Kidney (tissue), 14 donors: ENCODE data around the gene CD59. TPM values are rescaled to one million over a fixed set of nuclear protein-coding genes. Genes with fewer than 3 reads are reported as not detected.

Source experiments
- DNase-seq, 5 donors: peaks; one replicate each; pipeline ENCODE4 v3.0.0-alpha.2; 2013 to 2020
- FAIRE-seq: peaks from 2 replicates; lab custom pipeline; 2012; peaks lifted over from hg19 to GRCh38; lab: Jason Lieb, UNC
- H3K27ac ChIP-seq, 2 donors: one replicate each; pipeline ENCODE4 v1.7.0; 2013; ENCODE audit warnings: low read depth in 2 of 2, low read length in 2 of 2, inconsistent platforms in 1 of 2
- H3K27me3 ChIP-seq: one replicate; pipeline ENCODE4 v1.7.1; 2013; ENCODE audit warnings: low read length, inconsistent platforms; ENCODE audit not compliant: control insufficient read depth, insufficient read depth
- H3K36me3 ChIP-seq, 3 donors: one replicate each; pipeline versions ENCODE4 v1.7.0 to v1.7.1; 2013; ENCODE audit warnings: low read length in 3 of 3, control low read depth in 1 of 3, inconsistent platforms in 1 of 3; ENCODE audit not compliant: insufficient read depth in 3 of 3, control insufficient read depth in 2 of 3
- H3K4me1 ChIP-seq, 3 donors: one replicate each; pipeline versions ENCODE4 v1.7.0 to v1.7.1; 2013; ENCODE audit warnings: low read length in 3 of 3, inconsistent platforms in 1 of 3, low read depth in 1 of 3; ENCODE audit not compliant: control insufficient read depth in 2 of 3, insufficient read depth in 2 of 3
- H3K4me3 ChIP-seq, 3 donors: one replicate each; pipeline versions ENCODE4 v1.7.0 to v1.8.1; 2013; ENCODE audit warnings: low read length in 3 of 3, control low read depth in 1 of 3, inconsistent platforms in 1 of 3
- H3K9ac ChIP-seq, 3 donors: one replicate each; pipeline versions ENCODE4 v1.7.0 to v1.7.1; 2013; ENCODE audit warnings: low read length in 3 of 3, control low read depth in 1 of 3, inconsistent platforms in 1 of 3
- H3K9me3 ChIP-seq, 3 donors: one replicate each; pipeline versions ENCODE4 v1.7.0 to v1.7.1; 2013; ENCODE audit warnings: low read length in 3 of 3, control low read depth in 1 of 3, inconsistent platforms in 1 of 3; ENCODE audit not compliant: control insufficient read depth in 2 of 3, insufficient read depth in 1 of 3
- intact Hi-C: fragments of 100-400 bp; cut with DNase I; formaldehyde crosslinking; loops from one replicate; pipeline ENCODE4 v1.11.1; 2022
- polyA plus RNA-seq: library from polyadenylated mRNA; stranded (reverse); fragments of 350-450 nt; fragmentation: Illumina TruSeq; extraction: RNeasy Lipid Tissue Mini Kit (QIAGEN cat#74804); gene quantifications from one replicate; pipeline ENCODE4 v1.2.3, GENCODE V29; 2014; ENCODE audit warnings: low read depth, low replicate concordance; ENCODE audit not compliant: insufficient read depth
- total RNA-seq: library from RNA; stranded (reverse); fragmentation: NEBNext Ultra II Directional; extraction: Animal tissue kit (Norgen Biotek cat#: 25700); gene quantifications from one replicate; pipeline ENCODE4 v1.2.1, GENCODE V29; 2021
- TF ChIP-seq, protein P1 (sequence below): IDR thresholded peaks from 3 replicates; pipeline ENCODE4 v1.5.1; 2012; ENCODE audit warnings: mild to moderate bottlenecking, moderate library complexity, borderline replicate concordance; ENCODE audit not compliant: insufficient read depth; ENCODE audit errors: extremely low read depth
- donor health status: control.
- donor health status: control.
- donor health status: control.
- donor health status: control.
- donor health status: control.
- donor health status: DM: yes; HTN: yes; CAD: no.
- donor health status: Normal renal cell carcinoma (clear cell type).

Gene CD59
- total and polyA plus RNA-seq, 2 donors from 2014 or later = 559 to 1,010 TPM

DNA sequence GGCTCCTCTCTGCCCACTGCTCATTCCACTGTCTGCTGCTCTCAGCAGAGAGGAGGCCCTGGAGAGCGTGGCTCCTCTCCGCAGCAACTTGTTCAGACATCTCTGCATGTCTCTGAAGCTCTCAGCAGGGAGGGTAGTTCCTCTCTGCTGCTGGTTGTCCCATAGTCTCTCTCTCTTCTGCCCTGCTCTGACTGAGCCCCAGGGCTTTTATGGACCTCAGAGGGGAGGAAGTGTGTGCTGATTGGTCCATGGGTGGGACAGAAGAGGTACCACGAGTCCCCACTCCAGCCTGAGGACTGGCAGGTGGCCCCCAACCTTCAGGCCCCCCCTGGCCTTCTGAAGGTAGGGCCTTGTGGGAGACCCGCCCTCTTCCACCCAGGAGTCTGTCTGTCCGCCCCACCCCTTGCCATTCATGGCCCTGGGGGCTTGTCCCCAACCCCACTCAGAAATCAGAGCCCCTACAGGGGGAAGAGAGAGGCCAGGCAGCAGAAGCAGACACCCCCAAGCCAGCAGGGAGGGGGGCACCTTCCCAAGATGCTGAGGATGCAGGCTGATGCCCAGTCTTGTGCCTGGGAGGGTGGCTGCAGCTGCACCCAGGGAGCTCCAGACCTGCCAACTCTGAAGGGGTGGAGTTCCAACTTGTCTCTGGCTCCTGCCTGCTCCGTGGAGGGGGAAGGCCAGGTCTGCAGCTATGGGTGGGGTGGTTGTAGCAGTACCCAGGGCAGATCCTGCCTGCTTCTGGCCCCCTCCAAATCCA is 70.7 kb downstream of the CD59 start:
- no peak for DNase-seq
- no peaks in the 10 kb centered on the region for H3K36me3 ChIP-seq
- H3K27me3 ChIP-seq = no peaks in the 10 kb centered on the region
- TF ChIP-seq, protein P1, sequence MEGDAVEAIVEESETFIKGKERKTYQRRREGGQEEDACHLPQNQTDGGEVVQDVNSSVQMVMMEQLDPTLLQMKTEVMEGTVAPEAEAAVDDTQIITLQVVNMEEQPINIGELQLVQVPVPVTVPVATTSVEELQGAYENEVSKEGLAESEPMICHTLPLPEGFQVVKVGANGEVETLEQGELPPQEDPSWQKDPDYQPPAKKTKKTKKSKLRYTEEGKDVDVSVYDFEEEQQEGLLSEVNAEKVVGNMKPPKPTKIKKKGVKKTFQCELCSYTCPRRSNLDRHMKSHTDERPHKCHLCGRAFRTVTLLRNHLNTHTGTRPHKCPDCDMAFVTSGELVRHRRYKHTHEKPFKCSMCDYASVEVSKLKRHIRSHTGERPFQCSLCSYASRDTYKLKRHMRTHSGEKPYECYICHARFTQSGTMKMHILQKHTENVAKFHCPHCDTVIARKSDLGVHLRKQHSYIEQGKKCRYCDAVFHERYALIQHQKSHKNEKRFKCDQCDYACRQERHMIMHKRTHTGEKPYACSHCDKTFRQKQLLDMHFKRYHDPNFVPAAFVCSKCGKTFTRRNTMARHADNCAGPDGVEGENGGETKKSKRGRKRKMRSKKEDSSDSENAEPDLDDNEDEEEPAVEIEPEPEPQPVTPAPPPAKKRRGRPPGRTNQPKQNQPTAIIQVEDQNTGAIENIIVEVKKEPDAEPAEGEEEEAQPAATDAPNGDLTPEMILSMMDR = no peak
- no peaks in the 10 kb centered on the region for H3K9me3 ChIP-seq
- H3K4me3 ChIP-seq = no peak overlapping the region
- FAIRE-seq = no peak
- H3K9ac ChIP-seq = no peak overlapping the region
- intact Hi-C loops = no loop called here
- H3K27ac ChIP-seq = no peak overlapping the region
- no peaks in the 10 kb centered on the region for H3K4me1 ChIP-seq

DNA sequence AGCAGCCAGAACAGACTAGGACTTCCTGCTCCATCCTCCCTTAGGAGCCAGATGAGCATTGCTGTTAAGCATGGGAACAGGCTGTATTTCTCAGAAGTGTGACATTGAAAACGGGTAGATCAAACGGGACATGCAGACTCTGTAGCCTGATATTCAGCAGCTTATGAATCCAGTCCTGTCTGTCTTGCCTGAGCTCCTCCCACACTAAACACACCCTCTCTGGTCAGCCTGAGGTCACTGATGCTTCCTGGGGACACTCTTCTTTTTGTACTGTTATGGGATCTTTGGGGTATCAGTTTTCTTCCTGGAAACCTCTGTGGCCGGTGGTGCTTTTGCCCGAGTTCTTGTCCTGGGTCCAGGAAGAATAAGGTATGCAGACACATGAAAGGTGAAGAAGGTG is 71.4 kb downstream of the CD59 start:
- TF ChIP-seq, protein P1 = no peak
- no peak overlapping the region for H3K9ac ChIP-seq
- H3K27me3 ChIP-seq = no peaks in the 10 kb centered on the region
- no peaks in the 10 kb centered on the region for H3K36me3 ChIP-seq
- DNase-seq (no peak), FAIRE-seq (no peak)
- intact Hi-C loops = no loop called here
- H3K4me1 ChIP-seq = no peaks in the 10 kb centered on the region
- no peak overlapping the region for H3K4me3 ChIP-seq
- H3K9me3 ChIP-seq = no peaks in the 10 kb centered on the region
- H3K27ac ChIP-seq = no peak overlapping the region

DNA sequence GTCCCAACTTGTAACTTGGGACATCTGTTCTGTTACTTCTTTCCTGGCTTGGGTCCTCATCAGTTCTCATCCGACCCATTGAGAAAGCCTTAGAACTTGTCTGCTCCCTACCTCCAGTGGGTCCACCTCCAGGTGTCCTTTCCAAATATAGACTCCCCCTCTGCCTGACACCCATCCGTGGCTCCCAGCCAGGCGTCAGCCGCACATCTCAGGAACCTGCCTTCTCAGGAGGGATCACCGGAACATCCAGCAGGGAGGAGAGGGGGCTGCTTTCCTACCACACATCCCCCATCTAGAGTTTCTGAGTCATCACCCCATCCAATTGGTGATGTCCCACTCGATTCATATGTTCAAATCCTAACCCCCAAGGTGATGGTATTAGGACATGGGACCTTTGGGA is 72.1 kb downstream of the CD59 start:
- FAIRE-seq (no peak), DNase-seq (no peak)
- no peaks in the 10 kb centered on the region for H3K9me3 ChIP-seq
- H3K4me1 ChIP-seq = no peaks in the 10 kb centered on the region
- intact Hi-C loops = no loop called here
- H3K27me3 ChIP-seq = no peaks in the 10 kb centered on the region
- no peak overlapping the region for H3K27ac ChIP-seq
- H3K36me3 ChIP-seq = no peaks in the 10 kb centered on the region
- TF ChIP-seq, protein P1 = no peak
- no peak overlapping the region for H3K4me3 ChIP-seq
- H3K9ac ChIP-seq = no peak overlapping the region
